GM11168 (cell line): Measurements from ENCODE around the gene HOXC9.

Experiments used
- in situ Hi-C: fragments of 300-500 bp; cut with MboI; formaldehyde crosslinking; loops from one replicate; pipeline ENCODE4 v1.12.0; 2022; ENCODE audit warnings: low sequenced_read_pairs; ENCODE audit not compliant: unreplicated experiment

HOXC9 gene

GRCh38 chr12:54024581-54025305 is 24.8 kb downstream of the HOXC9 start:
- in situ Hi-C loops, result loop anchor here (5.0 kb wide), 1 partner anchor 168 kb away; no protein-coding TSS in a partner anchor

GRCh38 chr12:54025499-54026405 is 25.8 kb downstream of the HOXC9 start:
- in situ Hi-C loops, result loop anchor here (5.0 kb wide), 1 partner anchor 167 kb away; no protein-coding TSS in a partner anchor

DNA sequence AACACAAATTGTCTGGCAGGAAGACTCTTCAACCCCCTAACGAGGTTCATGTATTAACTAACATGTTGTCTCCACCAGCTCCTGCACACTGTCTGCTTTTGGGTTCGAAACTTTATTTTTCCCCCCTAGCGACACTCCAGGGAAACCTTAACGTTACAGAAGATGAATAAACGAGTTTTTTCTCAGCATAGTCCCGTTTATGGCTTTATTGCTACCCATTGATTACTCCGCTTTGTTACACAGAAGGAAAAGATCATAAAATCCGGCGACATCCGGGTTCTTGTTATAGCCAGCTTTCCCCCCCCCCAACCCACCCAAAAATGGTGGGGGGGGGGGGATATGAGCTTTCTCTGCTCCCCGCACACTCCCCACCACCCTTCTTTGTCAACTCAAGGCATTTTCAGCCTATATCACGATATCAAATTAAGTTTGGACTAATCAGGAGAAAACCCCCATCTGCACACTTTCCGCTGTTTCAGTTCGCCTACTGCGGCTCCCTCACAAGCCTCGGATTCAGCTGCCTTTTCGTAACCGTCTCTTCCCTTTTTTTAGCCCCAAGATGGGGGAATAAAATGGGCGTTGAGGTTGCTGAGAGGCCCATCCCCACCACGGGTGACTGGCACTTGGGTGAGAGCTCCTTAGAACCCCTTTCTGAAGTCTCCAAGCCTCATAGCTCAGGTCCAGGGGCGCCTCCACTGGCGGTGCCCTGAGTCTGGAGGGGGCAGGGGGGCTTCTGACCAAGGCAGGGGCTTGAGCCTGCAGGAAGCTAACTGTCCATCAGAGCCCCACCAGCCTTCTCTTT is 26.9 kb downstream of the HOXC9 start:
- in situ Hi-C loops, result loop anchor here (5.0 kb wide), 1 partner anchor 165 kb away; no protein-coding TSS in a partner anchor

DNA sequence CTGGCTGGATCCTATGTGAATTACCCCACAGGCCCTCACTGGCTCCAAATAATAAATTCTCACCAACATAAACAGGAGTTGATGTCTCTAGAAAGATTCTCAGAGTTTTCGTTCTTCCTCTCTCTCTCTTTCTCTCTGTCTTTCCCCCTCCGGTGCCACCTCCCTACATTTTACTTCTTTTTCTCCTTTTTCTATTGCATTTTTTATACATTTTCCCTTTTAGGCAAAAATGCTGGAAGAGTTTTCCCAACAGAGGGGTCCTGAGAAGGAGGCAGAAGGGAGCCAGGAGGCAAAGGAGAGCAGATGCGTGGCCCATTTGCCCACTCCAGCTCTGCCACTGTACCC is 27.5 kb downstream of the HOXC9 start:
- in situ Hi-C loops, result loop anchor here (5.0 kb wide), 1 partner anchor 165 kb away; no protein-coding TSS in a partner anchor

DNA sequence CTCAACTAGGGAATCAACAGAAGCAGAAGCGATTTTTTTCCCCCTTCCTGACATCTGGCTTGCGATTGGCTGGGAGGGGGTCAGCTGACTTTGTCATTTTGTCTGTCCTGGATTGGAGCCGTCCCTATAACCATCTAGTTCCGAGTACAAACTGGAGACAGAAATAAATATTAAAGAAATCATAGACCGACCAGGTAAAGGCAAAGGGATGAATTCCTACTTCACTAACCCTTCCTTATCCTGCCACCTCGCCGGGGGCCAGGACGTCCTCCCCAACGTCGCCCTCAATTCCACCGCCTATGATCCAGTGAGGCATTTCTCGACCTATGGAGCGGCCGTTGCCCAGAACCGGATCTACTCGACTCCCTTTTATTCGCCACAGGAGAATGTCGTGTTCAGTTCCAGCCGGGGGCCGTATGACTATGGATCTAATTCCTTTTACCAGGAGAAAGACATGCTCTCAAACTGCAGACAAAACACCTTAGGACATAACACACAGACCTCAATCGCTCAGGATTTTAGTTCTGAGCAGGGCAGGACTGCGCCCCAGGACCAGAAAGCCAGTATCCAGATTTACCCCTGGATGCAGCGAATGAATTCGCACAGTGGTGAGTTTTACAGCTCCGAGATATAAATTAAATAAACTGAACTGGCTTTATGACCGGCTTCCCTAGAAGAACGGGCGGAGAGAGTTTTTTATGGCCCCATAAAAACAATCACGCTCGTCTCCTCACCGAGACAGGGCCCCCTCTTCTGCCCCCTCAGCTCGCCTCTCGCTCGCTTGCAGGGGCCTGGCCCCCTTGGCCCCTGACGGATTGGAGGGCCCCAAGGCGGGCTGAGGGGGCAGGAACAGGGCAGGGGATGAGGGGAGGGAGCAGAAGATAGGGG is 28.6 kb downstream of the HOXC9 start, which contains the start of gene HOXC6:
Gene HOXC6, plus strand, starts transcription at position 127 of the 888 bp plus-strand sequence. Its CDS starts 82 bp downstream, at position 209.
- in situ Hi-C loops, result loop anchor here (5.0 kb wide), 1 partner anchor 164 kb away; no protein-coding TSS in a partner anchor

- in situ Hi-C loops, result loop anchor here (5.0 kb wide), 1 partner anchor 163 kb away; no protein-coding TSS in a partner anchor
Observed at GRCh38 chr12:54029529-54030441, 29.8 kb downstream of the HOXC9 start.

DNA sequence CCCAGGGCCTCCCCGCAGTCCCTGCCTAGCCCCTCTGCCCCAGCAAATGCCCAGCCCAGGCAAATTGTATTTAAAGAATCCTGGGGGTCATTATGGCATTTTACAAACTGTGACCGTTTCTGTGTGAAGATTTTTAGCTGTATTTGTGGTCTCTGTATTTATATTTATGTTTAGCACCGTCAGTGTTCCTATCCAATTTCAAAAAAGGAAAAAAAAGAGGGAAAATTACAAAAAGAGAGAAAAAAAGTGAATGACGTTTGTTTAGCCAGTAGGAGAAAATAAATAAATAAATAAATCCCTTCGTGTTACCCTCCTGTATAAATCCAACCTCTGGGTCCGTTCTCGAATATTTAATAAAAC is 30.5 kb downstream of the HOXC9 start:
- in situ Hi-C loops, result no loop called here

- in situ Hi-C loops, result no loop called here
Observed at GRCh38 chr12:54030889-54031471, 31.0 kb downstream of the HOXC9 start.

GRCh38 chr12:54031480-54031879 is 31.5 kb downstream of the HOXC9 start:
- in situ Hi-C loops, result no loop called here

- in situ Hi-C loops, result no loop called here
Observed at GRCh38 chr12:54032086-54032619, 32.2 kb downstream of the HOXC9 start.

GRCh38 chr12:54032627-54033100 is 32.7 kb downstream of the HOXC9 start, which contains the start of gene HOXC5:
TSS of gene HOXC5 (plus strand) at chr12:54033050. CDS start at chr12:54033123, 73 bp downstream.
- in situ Hi-C loops, result no loop called here

DNA sequence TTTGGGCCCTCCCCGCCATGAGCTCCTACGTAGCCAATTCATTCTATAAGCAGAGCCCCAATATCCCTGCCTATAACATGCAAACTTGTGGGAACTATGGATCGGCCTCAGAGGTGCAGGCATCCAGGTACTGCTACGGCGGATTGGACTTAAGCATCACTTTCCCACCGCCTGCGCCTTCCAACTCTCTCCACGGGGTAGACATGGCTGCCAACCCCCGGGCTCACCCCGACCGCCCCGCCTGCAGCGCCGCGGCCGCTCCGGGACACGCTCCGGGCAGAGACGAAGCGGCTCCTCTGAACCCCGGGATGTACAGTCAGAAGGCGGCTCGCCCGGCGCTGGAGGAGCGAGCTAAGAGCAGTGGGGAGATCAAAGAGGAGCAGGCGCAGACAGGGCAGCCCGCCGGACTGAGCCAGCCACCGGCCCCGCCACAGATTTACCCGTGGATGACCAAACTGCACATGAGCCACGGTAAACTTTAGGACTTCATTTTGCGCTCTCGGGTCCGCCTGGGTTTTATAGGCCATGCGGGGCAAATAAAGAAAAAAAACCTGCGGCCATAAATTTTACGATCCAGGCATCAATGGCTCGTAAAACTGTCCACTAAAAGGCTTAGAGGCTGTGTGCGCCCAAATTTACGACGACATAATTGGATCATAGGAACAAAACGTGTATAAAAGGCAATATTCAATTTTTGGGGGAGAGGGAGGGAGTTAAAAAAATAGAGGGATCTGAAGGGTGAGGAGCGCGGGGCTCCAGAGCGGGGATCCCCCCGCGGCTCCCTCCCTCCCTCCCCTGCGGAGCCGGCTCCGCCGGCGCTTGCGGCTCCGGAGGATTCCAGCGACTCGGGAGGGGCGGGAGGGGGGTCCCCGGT is 33.4 kb downstream of the HOXC9 start:
- in situ Hi-C loops, result no loop called here

DNA sequence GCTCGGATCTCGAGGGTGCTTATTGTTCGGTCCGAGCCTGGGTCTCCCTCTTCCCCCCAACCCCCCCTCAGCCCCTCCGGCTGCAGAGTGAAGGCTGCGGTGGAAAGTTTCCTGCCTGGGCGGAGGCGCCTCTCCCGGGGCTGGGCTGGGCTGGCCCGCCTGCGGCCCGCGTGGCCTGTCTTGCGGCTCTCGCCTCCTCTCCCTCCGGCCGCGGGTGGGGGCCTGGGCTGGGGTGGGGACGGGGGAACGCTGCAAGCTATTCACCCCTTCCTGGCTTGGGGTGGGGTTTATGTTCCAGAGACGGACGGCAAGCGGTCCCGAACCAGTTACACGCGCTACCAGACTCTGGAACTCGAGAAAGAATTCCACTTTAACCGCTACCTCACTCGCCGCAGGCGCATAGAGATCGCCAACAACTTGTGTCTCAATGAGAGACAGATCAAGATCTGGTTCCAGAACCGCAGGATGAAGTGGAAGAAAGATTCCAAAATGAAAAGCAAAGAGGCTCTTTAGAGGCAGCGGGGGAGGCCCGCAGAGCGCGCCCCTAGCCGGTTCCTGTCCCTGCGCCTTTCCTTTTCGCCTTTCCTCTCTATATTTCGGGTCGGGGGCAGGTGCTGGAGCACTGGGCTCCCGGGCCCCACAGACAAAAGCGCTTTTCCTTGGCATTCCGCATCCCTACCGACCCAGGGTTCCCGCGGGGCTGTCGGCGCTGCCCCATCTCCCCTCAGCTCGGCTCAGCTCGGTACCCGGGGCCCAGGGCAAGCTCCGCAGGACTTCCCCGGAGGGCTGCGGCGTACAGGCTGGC is 34.2 kb downstream of the HOXC9 start:
- in situ Hi-C loops, result no loop called here

GRCh38 chr12:54034785-54035310 is 34.9 kb downstream of the HOXC9 start:
- in situ Hi-C loops, result no loop called here

DNA sequence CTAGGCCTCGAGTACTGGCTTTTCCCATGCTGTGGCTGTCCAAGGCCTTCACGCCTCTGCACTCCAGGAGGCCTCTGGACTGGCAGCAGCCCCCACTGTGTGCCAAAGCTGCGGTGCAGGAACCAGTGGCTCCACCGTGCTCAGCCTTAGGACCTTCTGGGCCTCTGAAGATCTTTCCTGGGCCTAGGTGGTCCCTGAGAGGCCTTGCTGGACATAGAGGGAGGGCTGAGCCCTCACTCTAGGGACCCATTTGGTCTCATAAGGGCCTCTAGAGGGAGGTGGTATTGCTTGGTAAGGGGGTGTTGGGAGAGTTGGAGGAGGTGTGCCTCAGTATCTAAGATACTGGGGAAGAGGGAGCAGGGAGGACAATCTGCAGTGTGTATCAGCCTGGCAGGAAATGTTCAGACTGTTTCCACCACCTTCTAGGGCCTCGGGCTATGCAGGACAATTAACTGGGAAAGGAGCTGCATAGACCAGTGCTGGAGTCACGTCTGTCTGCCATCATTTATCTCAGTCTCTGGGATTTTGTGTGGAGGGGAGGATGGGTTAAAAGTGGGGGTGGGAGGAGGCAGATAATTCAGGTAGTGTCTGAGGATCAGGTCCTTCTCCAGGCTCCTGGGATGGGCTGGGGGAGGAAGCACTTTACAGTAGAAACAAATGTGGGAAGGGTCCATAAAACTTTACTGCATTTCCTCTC is 35.8 kb downstream of the HOXC9 start:
- in situ Hi-C loops, result no loop called here
